LNCAP (cell line): Measurements from ENCODE around the gene TIGAR.

Experiments
- CTCF ChIP-seq: fragments of 450-650 bp; IDR thresholded peaks from 2 replicates; pipeline ENCODE4 v1.5.1; 2017; ENCODE audit warnings: mild to moderate bottlenecking

The TIGAR gene

GRCh38 chr12:4302881-4303280, 18.1 kb upstream of the TIGAR start:
- no peak for TF ChIP-seq CTCF

GRCh38 chr12:4303750-4304149, 17.3 kb upstream of the TIGAR start:
- no peak for TF ChIP-seq CTCF

- peak; percentile 74 for TF ChIP-seq CTCF
These were observed 13.2 kb upstream of the TIGAR start for GRCh38 chr12:4307593-4308333.

- no peak for TF ChIP-seq CTCF
These were observed 12.6 kb upstream of the TIGAR start for GRCh38 chr12:4308334-4308950.

- TF ChIP-seq CTCF = no peak
These were observed 9.2 kb upstream of the TIGAR start for GRCh38 chr12:4311776-4312175.

- no peak for TF ChIP-seq CTCF
These were observed 8.8 kb upstream of the TIGAR start for GRCh38 chr12:4312251-4312650.

GRCh38 chr12:4320497-4320852, 538 bp upstream of the TIGAR start:
- no peak for TF ChIP-seq CTCF
